ENCODE measurements around the gene SAP130. TPM values are rescaled to one million over a fixed set of nuclear protein-coding genes. Genes with fewer than 3 reads are reported as not detected.

SAP130 gene
- total RNA-seq, 1 donor from 2014 or later, result 19.8 TPM

DNA sequence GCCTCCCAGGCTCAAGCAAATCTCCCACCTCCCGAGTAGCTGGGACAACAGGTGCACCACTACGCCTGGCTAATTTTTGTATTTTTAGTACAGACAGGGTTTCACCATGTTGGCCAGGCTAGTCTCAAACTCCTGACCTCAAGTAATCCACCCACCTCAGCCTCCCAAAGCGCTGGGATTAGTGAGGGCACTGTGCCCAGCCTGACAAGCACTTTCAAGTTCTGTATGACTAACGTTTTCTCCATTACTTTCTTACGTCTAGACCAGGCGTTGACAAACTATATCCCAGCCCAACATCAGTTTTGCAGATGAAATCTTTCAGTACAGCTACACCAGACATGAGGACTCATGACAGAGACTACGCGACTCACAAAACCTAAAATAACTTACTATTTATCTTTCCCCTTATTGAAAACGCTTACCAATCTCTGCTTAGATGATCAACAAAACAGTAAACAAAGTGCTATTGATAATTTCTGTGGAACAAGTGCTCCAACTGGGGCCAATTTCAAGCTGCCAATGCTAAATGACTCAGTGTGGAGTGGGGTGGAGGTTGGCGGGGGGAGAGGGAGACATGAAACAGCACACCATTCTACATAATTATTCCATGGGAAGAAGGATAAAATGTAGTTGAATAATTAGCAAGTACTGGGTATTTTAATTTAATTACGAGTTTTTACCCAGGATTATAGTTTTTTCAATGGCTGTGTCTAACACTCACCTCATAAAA lies 59.1 kb downstream of the SAP130 start:
- Mint-ChIP-seq H3K27me3 (ENCODE audit: insufficient read depth, low read depth) (no peaks in the 10 kb centered on the region), H3K36me3 (peaks cover 33% of the 10 kb centered on the region), H3K4me1 (no peaks in the 10 kb centered on the region), H3K27ac (no peak overlapping the region), H3K9me3 (no peaks in the 10 kb centered on the region), H3K4me3 (no peak overlapping the region)
- no peak for DNase-seq (ENCODE audit: low spot score)
- Histone ChIP-seq H3K4me2 (no peak overlapping the region), H3K4me1 (no peaks in the 10 kb centered on the region), H3K27me3 (no peaks in the 10 kb centered on the region), H3K27ac (no peak overlapping the region), H3K36me3 (peaks cover 7% of the 10 kb centered on the region), H2AFZ (replicated peaks) (no peak overlapping the region), H4K20me1 (ENCODE audit: low read depth) (no peaks in the 10 kb centered on the region), H3K4me3 (no peak overlapping the region), H3K79me2 (ENCODE audit: low read depth) (no peaks in the 10 kb centered on the region), H3F3A (ENCODE audit: low read depth) (no peaks in the 10 kb centered on the region), H3K9me3 (ENCODE audit: low read depth) (no peaks in the 10 kb centered on the region), H3K9ac (no peak overlapping the region)
- no peak for TF ChIP-seq EZH2phosphoT487 (IDR thresholded peaks at IDR 0.05)
- no peak for TF ChIP-seq CTCF (IDR thresholded peaks at IDR 0.05)
- TF ChIP-seq EZH2 (IDR thresholded peaks at IDR 0.05), result no peak

- Mint-ChIP-seq H3K27ac (no peak overlapping the region), H3K4me3 (no peak overlapping the region), H3K27me3 (ENCODE audit: insufficient read depth, low read depth) (no peaks in the 10 kb centered on the region), H3K9me3 (no peaks in the 10 kb centered on the region), H3K36me3 (peaks cover 31% of the 10 kb centered on the region), H3K4me1 (no peaks in the 10 kb centered on the region)
- H3F3A ChIP-seq (ENCODE audit: low read depth), result peaks cover 3% of the 10 kb centered on the region
- H3K4me1 ChIP-seq, result no peaks in the 10 kb centered on the region
- no peak overlapping the region for H3K4me2 ChIP-seq
- peaks cover 4% of the 10 kb centered on the region for H4K20me1 ChIP-seq (ENCODE audit: low read depth)
- no peak overlapping the region for H3K9ac ChIP-seq
- peaks cover 2% of the 10 kb centered on the region for H3K36me3 ChIP-seq
- no peaks in the 10 kb centered on the region for H3K27me3 ChIP-seq
- DNase-seq (ENCODE audit: low spot score), result no peak
- H3K79me2 ChIP-seq (ENCODE audit: low read depth), result no peaks in the 10 kb centered on the region
- H3K9me3 ChIP-seq (ENCODE audit: low read depth), result no peaks in the 10 kb centered on the region
- H3K4me3 ChIP-seq, result no peak overlapping the region
- TF ChIP-seq CTCF (IDR thresholded peaks at IDR 0.05) (no peak), EZH2phosphoT487 (IDR thresholded peaks at IDR 0.05) (no peak), EZH2 (IDR thresholded peaks at IDR 0.05) (no peak)
- no peak overlapping the region for H2AFZ ChIP-seq (replicated peaks)
- no peak overlapping the region for H3K27ac ChIP-seq
Measured at GRCh38 chr2:127961729-127962128, 66.1 kb downstream of the SAP130 start.

GRCh38 chr2:127957240-127957639 lies 70.6 kb downstream of the SAP130 start:
- H2AFZ ChIP-seq (replicated peaks), result no peak overlapping the region
- no peaks in the 10 kb centered on the region for H3K9me3 ChIP-seq (ENCODE audit: low read depth)
- H3K4me1 ChIP-seq, result no peaks in the 10 kb centered on the region
- H3K27ac Mint-ChIP-seq, result no peak overlapping the region
- H3K27me3 ChIP-seq, result no peaks in the 10 kb centered on the region
- H3K9ac ChIP-seq, result no peak overlapping the region
- DNase-seq (ENCODE audit: low spot score), result no peak
- H3F3A ChIP-seq (ENCODE audit: low read depth), result peaks cover 3% of the 10 kb centered on the region
- H3K27ac ChIP-seq, result no peak overlapping the region
- H3K4me3 Mint-ChIP-seq, result no peak overlapping the region
- peaks cover 8% of the 10 kb centered on the region for H3K36me3 ChIP-seq
- no peaks in the 10 kb centered on the region for H3K4me1 Mint-ChIP-seq
- TF ChIP-seq EZH2phosphoT487 (IDR thresholded peaks at IDR 0.05) (no peak), CTCF (IDR thresholded peaks at IDR 0.05) (no peak), EZH2 (IDR thresholded peaks at IDR 0.05) (no peak)
- peaks cover 27% of the 10 kb centered on the region for H3K36me3 Mint-ChIP-seq
- H3K27me3 Mint-ChIP-seq (ENCODE audit: insufficient read depth, low read depth), result no peaks in the 10 kb centered on the region
- H4K20me1 ChIP-seq (ENCODE audit: low read depth), result peaks cover 4% of the 10 kb centered on the region
- H3K4me3 ChIP-seq, result no peak overlapping the region
- no peaks in the 10 kb centered on the region for H3K79me2 ChIP-seq (ENCODE audit: low read depth)
- H3K4me2 ChIP-seq, result no peak overlapping the region
- H3K9me3 Mint-ChIP-seq, result no peaks in the 10 kb centered on the region
